ELF-1 (cell line): Measurements from ENCODE around the gene TIGD3.
"Not testable (repeated sequence)": the region's sequence is repeated elsewhere in the genome, so short reads cannot be mapped to it uniquely, and the experiment has no call there.

Experiments used
- DNase-seq: peaks from one replicate; pipeline ENCODE4 v3.0.0-alpha.2; 2016; ENCODE audit warnings: low read depth, low spot score

TIGD3 gene

GRCh38 chr11:65325435-65325834 lies 29.1 kb upstream of the TIGD3 start:
- DNase-seq: no peak

- DNase-seq: no peak
Measured at GRCh38 chr11:65327021-65327420, 27.5 kb upstream of the TIGD3 start.

DNA sequence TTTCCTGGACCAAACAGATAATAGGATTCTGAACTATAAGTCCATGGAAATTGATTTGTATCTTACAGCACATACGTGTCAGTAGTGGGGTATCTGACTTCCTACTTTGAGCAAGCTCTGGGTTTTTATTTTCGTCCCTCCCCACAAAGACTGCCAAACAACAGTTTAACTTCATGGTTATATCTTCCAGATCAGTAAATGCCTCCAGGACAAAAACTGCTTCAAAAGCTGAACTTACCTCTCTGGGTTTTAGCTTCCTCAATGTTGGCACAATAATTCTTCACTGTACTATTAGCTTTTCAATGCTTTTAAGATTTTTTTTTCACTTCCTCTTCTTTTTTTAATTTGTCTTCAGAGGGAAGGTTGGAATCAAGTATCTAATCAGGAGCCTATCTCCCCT lies 25.1 kb upstream of the TIGD3 start:
- no peak for DNase-seq

DNA sequence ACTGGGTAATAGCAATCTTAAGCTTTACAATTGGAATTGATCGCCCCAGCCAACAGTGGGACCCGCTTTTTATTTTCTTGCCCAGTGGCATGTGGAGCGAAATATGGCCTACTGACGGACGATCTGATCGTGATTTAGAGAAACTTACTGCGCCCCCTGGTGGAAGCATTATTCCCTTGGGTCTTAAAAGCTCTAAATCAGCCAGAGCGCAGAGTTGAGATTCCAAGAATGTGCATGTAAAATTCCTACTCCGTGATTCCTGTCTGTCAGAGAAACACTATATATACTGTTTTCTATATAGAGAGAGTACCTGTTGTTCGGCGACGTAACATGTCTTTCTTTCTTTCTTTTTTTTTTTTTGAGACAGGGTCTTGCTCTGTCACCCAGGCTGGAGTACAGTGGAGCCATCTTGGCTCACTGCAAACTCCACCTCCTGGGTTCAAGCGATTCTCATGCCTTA lies 24.6 kb upstream of the TIGD3 start:
- DNase-seq: peak; percentile 83

DNA sequence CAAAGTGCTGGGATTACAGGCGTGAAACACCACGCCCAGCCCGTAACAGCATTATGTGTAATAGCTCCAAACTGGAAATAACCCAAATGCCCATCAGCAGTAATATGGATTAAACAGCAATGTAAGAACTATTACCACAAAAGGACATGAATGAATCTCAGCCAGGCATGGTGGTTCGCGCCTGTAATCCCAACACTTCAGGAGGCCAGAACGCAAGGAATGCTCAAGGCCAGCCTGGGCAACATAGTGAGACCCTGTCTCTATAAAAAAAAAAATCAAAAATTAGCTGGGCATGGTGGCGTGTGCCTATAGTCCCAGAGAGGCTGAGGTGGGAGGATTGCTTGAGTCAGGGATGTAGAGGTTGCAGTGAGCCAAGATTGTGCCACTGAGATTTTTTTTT lies 24.0 kb upstream of the TIGD3 start:
- DNase-seq: no peak

DNA sequence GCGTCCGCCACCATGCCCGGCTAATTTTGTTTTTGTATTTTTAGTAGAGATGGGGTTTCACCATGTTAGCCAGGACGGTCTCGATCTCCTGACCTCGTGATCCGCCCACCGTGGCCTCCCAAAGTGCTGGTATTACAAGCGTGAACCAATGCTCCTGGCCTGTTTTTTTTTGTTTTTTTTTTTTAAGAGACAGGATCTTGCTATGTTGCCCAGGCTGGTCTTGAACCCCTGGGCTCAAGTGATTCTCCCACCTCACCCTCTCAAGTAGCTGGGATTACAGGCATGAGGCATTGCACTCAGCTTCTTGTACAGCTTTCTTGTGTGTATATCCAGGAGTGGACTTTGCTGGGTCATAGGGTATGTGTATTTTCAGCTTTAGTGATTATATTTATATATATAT lies 22.0 kb upstream of the TIGD3 start:
- DNase-seq: not testable (repeated sequence)

DNA sequence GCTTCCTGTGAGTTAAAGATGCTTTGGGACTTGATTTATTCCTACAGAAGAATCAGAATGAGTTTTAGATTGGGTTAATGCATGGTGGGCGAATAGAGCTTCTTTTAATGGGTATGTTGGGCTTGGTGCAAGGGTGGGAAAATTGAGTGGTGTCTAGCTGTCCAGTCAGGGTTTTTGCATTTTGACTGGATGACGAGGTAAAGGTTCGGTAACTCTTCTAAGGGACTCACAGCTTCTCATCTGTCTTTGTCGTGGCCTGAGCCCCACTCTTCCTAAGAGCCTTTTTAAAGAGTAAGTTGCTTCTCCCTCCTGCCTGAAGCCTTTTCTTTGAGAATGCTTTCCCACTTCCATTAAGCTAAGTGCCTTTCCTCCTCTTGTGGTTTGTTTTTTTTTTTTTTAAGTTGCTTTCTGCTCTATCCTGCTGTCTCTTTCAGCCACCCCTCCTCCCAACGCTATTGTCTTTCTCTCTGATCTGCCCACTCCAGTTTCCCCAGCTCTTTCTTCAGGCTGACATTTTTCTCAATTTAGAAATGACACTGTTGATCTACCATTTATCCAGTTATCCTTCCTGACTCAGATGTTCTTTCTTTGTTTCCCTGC lies 19.8 kb upstream of the TIGD3 start:
- DNase-seq: no peak

DNA sequence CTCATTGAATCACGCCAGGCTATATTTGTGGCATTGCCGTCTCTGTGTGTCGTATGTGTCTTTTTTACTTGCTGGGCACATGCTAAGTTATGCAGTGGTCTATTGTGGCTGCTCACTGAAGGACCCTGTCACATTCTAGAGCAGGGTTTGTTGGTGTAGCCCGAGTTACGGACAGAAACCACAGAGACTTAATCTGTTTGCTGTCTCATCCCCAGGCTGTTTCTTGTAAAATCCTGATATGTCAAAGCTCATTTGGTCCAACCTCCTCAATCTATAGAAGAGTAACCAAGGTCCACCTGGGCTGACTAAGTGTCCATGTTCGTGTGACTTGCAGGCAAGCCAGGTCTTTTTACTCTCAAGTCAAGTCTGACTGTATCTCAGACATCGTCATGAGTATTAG lies 15.9 kb upstream of the TIGD3 start:
- DNase-seq: no peak

- DNase-seq: no peak
Measured at GRCh38 chr11:65340226-65340625, 14.3 kb upstream of the TIGD3 start.

DNA sequence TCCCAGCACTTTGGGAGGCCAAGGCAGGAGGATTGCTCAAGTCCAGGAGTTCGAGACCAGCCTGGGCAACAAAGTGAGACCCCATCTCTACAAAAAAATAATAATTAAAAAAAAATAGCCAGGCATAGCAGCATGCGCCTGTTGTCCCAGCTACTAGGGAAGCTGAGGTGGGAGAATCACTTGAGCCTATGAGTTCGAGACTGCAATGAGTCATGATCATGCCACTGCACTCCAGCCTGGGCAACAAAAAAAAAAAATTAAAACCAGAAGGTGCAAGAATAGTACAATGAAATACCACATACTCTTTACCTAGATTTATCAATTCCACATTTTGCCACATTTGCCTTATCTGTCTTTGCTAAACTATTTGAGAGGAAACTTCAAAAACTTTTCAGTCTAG lies 12.7 kb upstream of the TIGD3 start:
- DNase-seq: no peak

DNA sequence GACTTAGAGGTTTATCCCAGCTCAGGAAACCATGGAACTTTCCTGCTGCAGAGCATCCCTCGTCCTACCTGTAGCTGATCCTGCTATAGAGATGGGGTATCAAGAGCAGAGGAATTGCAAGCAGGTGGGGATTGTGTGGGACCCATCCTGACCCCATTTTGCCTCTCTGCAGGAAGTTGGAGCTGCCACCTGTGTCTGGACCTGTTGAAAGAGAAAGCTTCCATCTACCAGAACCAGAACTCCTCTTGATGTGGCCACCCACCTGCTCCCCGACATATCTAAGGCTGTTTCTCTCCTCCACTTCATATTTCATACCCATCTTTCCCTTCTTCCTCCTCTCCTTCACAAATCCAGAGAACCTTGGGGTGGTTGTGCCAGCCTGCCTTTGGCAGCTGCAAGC lies 3.0 kb upstream of the TIGD3 start:
- no peak for DNase-seq

DNA sequence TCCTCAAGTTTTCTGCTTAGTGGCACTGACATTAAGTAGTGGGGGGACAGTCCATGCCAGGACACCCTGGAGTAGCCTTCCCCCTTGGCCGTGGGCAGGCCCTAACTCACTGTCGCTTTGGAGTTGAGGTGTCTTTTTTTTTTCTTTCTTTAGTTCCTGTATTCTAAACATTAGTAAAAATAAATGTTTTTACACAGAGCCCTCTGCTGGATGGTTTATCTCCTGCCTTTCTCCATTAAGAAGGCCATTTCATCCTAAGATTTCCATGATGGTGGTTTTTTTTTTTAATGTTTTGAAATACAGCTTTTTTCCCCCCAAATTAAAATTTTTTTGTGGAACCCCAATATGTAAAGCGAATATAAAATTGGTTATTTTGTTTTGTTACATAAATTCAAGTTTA lies 1.8 kb upstream of the TIGD3 start:
- no peak for DNase-seq

DNA sequence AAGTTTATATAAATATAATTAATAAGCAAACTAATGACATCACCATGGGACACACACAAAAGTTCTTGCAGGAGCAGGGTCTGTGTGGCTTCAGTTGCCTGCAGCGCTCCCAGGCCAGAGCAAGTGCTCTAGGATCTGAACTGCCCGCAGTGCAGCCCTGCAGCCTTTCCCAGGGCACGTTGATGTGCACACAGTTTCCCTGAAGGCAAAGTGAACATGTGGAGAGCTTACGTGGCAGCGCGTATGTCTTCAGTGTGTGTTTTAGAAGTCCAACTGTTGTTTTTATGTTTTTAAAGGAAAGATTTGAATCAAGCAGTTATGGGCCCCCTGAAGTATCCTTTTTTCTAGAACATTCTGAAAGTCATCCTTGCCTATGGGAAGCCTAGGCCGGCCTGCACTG lies 1.2 kb upstream of the TIGD3 start:
- DNase-seq: no peak

GRCh38 chr11:65353900-65354264 lies 669 bp upstream of the TIGD3 start:
- DNase-seq: no peak

GRCh38 chr11:65355013-65355775 lies 643 bp downstream of the TIGD3 start:
- DNase-seq: no peak

DNA sequence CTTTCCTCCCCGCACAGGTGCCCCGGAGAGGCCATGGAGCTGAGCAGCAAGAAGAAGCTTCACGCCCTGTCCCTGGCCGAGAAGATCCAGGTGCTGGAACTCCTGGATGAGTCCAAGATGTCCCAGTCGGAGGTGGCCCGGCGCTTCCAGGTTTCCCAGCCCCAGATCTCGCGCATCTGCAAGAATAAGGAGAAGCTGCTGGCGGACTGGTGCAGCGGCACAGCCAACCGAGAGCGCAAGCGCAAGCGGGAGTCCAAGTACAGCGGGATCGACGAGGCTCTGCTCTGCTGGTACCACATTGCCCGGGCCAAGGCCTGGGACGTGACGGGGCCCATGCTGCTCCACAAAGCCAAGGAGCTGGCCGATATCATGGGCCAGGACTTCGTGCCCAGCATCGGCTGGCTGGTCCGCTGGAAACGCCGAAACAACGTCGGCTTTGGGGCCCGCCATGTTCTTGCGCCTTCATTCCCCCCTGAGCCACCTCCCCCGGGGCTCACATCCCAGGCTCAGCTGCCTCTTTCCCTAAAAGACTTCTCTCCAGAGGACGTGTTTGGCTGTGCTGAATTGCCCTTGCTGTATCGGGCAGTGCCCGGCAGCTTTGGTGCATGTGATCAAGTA lies 1.3 kb downstream of the TIGD3 start:
- peak; percentile 69 for DNase-seq

DNA sequence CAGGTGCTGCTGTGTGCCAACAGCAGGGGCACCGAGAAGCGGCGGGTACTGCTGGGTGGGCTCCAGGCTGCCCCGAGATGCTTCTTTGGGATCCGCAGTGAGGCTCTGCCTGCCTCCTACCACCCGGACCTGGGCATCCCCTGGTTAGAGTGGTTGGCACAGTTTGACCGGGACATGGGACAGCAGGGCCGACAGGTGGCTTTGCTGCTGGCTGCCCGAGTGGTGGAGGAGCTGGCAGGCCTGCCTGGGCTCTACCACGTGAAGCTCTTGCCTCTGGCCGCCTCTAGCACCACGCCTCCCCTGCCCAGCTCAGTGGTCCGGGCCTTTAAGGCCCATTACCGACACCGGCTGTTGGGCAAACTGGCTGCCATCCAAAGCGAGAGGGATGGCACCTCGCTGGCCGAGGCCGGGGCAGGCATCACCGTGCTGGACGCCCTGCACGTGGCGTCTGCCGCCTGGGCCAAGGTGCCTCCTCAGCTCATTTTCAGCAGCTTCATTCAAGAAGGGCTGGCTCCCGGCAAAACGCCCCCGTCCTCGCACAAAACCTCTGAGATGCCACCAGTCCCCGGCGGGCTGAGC lies 1.9 kb downstream of the TIGD3 start:
- no peak for DNase-seq

GRCh38 chr11:65357856-65358356 lies 3.4 kb downstream of the TIGD3 start:
- DNase-seq: no peak

DNA sequence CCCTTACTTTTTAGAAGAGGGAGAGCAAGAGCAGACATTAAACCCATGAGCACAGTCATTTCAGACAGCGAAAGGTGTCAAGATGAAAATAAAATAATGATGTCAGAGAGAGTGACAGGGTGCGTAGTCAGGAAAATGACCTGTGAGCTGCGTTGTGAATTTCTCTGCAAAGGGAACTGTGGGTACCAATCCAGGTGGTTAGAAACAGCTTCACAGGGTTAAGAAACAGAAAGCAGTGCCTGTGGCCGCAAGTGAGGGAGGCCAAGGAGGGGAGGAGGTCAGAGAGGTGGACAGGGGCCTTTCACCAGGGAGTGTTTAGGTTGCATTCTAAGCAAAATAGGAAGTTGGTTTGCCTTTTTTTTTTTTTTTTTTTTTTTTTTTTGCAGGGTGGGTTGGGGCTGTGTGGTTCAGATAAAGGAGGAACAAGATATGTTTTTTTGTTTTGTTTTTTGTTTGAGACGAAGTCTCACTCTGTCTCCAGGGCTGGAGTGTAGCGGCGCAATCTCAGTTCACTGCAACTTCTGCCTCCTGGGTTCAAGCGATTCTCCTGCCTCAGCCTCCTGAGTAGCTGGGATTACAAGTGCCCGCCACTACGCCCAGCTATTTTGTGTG lies 7.9 kb downstream of the TIGD3 start:
- DNase-seq: no peak

DNA sequence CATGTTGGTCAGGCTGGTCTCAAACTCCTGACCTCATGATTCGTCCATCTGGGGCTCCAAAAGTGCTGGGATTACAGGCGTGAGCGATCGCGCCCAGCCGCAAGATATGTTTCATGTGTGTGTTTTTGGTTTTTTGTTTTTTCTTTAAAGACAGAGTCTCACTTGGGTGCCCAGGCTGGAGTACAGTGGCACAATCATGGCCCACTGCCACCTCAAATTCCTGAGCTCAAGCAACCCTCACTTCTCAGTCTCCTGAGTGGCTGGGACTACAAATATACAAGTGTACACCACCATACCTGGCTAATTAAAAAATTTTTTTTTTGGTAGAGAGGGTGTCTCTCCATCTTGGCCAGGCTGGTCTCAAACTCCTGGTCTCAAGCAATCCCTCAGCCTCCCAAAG lies 8.4 kb downstream of the TIGD3 start:
- no peak for DNase-seq

DNA sequence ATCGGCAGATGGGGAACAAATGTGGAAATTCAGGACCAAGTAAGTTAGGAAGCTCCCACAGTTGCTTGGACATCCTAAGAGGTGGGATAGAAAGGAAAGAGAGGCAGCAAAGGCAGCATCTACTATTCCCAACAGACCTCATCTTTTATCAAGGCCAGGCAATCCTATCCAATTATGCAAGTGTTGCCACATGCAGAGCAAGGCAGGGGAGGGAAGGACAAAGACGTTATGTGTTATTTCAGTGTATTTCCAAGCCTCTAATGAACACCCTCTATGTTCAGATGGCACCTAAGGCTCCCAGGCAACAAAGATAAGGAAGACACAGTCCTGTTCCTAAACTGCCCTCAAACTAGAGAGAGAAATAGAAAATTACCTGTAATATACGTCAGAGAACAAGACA lies 9.2 kb downstream of the TIGD3 start:
- no peak for DNase-seq

- DNase-seq: peak; percentile 68
Measured at GRCh38 chr11:65366340-65366773, 11.8 kb downstream of the TIGD3 start.
